Erythroblast (primary cell): ENCODE data around the gene HS1BP3.

Experiments
- GATA1 ChIP-seq: IDR thresholded peaks from 2 replicates; pipeline ENCODE4 v1.6.1; 2011; ENCODE audit warnings: low read depth, mild to moderate bottlenecking, control low read depth, low read length, moderate library complexity
- POLR2A ChIP-seq: IDR thresholded peaks from 2 replicates; pipeline ENCODE4 v1.6.1; 2011; ENCODE audit warnings: mild to moderate bottlenecking, low read length

DNA sequence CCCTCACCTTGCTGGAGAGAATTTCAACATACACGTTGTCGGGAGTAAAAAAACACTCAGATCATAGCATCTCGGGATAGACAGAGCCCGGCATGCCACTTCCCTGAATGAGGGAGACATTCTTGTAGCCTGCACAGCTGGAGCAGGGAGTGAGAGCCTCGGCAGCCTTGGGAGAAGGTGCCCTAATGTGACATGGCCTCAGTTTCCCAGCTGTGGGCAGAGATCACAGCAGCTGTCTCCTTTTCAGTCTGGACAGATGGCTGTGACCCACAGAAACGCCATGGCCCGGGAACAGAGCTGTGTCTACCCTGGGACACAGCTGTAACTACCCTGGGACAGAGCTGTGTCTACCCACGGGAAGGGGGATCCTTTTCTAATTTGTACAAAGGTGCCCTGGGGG lies 55.9 kb downstream of the HS1BP3 start:
- TF ChIP-seq POLR2A (no peak), GATA1 (no peak)
